Measurements from ENCODE around the gene UXS1. TPM values are rescaled to one million over a fixed set of nuclear protein-coding genes. Genes with fewer than 3 reads are reported as not detected.
A peak's percentile ranks its signal among the peaks of the same experiment; 100 is the strongest.

UXS1 gene
- total and polyA plus RNA-seq, 9 of the 15 experiments (the other 6 are each of a cell fraction or from before 2014, with no cell fraction given), result 5.8 to 25.8 (median 15.0) TPM

- Histone ChIP-seq H4K20me1 (replicated peaks; ENCODE audit: control insufficient read depth, insufficient read depth, low read length) (0 out of 2 replicates have a peak, but pooled peaks cover 3% of the 10 kb centered on the region), H3K9ac (ENCODE audit: insufficient read depth in 1 of 2, low read depth in 2 of 2, low read length in 2 of 2) (peak overlapping the region; percentile 64 to 93), H3K4me2 (ENCODE audit: insufficient read depth, low read length) (peak overlapping the region; percentile 89), H3K9me1 (ENCODE audit: control insufficient read depth, insufficient read depth, low read length) (no peaks in the 10 kb centered on the region), H3K36me3 (ENCODE audit: control insufficient read depth, insufficient read depth, low read length) (peaks cover 5% of the 10 kb centered on the region; the same call in 2 of the 3 replicates), H2AFZ (ENCODE audit: low read depth, low read length) (peak overlapping the region; percentile 87), H3K4me3 (peak overlapping the region; percentile 97), H3K79me2 (ENCODE audit: control insufficient read depth, insufficient read depth, low read length) (peaks cover 57% of the 10 kb centered on the region), H3K27me3 (ENCODE audit: control insufficient read depth in 2 of 2, insufficient read depth in 2 of 2, low read length in 2 of 2) (no peaks in the 10 kb centered on the region), H3K9me3 (replicated peaks; ENCODE audit: control insufficient read depth, insufficient read depth, low read depth, low read length) (no peaks in the 10 kb centered on the region), H3K4me1 (replicated peaks in 1 of 2; ENCODE audit: control insufficient read depth in 2 of 2, insufficient read depth in 2 of 2, low read length in 2 of 2) (peaks cover 23 to 26% of the 10 kb centered on the region in 2 experiments; a peak in 4 of 5 replicates), H3K27ac (ENCODE audit: extremely low read depth, low read depth, low read length) (peak overlapping the region; percentile 81)
- DNase-seq (ENCODE audit: extremely low read depth in 1 of 4, low spot score in 3 of 4) (peak in 3 of 4 experiments; percentile 26 to 45 (median 41)), ATAC-seq (peak; percentile 64), FAIRE-seq (peak; percentile 80)
- in situ Hi-C loops (cut with MboI), result no loop called here
- intact Hi-C loops (cut with micrococcal nuclease), result loop anchor here (1.0 to 5.0 kb wide), 3 partner anchors 8 to 91 kb away; no protein-coding TSS in a partner anchor
- ChIA-PET POLR2A (interaction anchor here (0.6 to 1.0 kb wide), 6 partner anchors 9 to 386 kb away, joined by 3 to 4 read pairs (median 3); no protein-coding TSS in a partner anchor), CTCF (ENCODE audit: low intra/inter-chr PET ratio) (no interaction called here)
- BruUV-seq (replicated peaks), result TSS peak; percentile 52
- 1% methylated on average over 26 of the region's 30 CpGs for WGBS (ENCODE audit: insufficient coverage, low coverage, missing lambda C conversion rate)
- TF ChIP-seq FOXM1 (IDR thresholded peaks at IDR 0.05; ENCODE audit: low read depth) (no peak), FOXM1 (CRISPR knock-in tag; IDR thresholded peaks at IDR 0.05; ENCODE audit: low read depth) (no peak), SIN3A (IDR thresholded peaks at IDR 0.05; ENCODE audit: borderline replicate concordance in 2 of 2, control insufficient read depth in 1 of 2, low read depth in 2 of 2, low read length in 2 of 2) (peak; percentile 19 to 75; a peak in 1 of 4 replicates), SP2 (IDR thresholded peaks at IDR 0.05; ENCODE audit: extremely low read depth, low read depth, low read length, poor library complexity, severe bottlenecking) (no peak), RBFOX2 (IDR thresholded peaks at IDR 0.05; ENCODE audit: low read depth, low read length) (peak; percentile 3), CREB1 (IDR thresholded peaks at IDR 0.05) (no peak), CREB1 (CRISPR knock-in tag; IDR thresholded peaks at IDR 0.05) (0 out of 2 replicates have a peak, but pooled peaks have one; percentile 23), ZBTB1 (CRISPR knock-in tag; IDR thresholded peaks at IDR 0.05; ENCODE audit: borderline replicate concordance, low read depth) (peak; percentile 52; the same call in 1 of the 2 replicates), UBTF (IDR thresholded peaks at IDR 0.05; ENCODE audit: borderline replicate concordance in 1 of 2, low read depth in 2 of 2, low read length in 2 of 2) (0 out of 4 replicates have a peak, but pooled peaks of 1 of the 2 experiments have one; percentile 8), SMARCA5 (IDR thresholded peaks at IDR 0.05) (no peak), ZNF121 (CRISPR knock-in tag; conservative IDR thresholded peaks at IDR 0.05) (no peak), NUFIP1 (IDR thresholded peaks at IDR 0.05; ENCODE audit: partially characterized antibody) (no peak), RFX1 (IDR thresholded peaks at IDR 0.05) (peak; percentile 64), CEBPB (tag; IDR thresholded peaks at IDR 0.05) (peak; percentile 61), TCF15 (CRISPR knock-in tag; IDR thresholded peaks at IDR 0.05) (no peak), NRF1 (conservative IDR thresholded peaks at IDR 0.05 in 1 of 2, IDR thresholded peaks at IDR 0.05 in 1 of 2) (peak in 1 of 2 experiments; percentile 39; a peak in 2 of 4 replicates), DMBX1 (CRISPR knock-in tag; IDR thresholded peaks at IDR 0.05; ENCODE audit: borderline replicate concordance) (no peak), HMG20B (CRISPR knock-in tag; IDR thresholded peaks at IDR 0.05) (no peak)
These were observed 1.1 kb downstream of the UXS1 start for GRCh38 chr2:106192752-106193689.

Measured in K562 (cell line).